Breast epithelium (tissue), 3 donors: ENCODE measurements around the gene NT5C2.

Source experiments
- CTCF ChIP-seq, 3 donors: fragments of 450-650 bp; IDR thresholded peaks; one replicate each; pipeline ENCODE4 v1.5.1; 2016 to 2017; ENCODE audit warnings: antibody characterized with exemption in 3 of 3, mild to moderate bottlenecking in 3 of 3, moderate library complexity in 3 of 3
- POLR2A ChIP-seq: fragments of 450-650 bp; IDR thresholded peaks from one replicate; pipeline ENCODE4 v1.6.1; 2016; ENCODE audit warnings: antibody characterized with exemption, mild to moderate bottlenecking, moderate library complexity
- POLR2AphosphoS5 ChIP-seq, 3 donors: sonication (generic); formaldehyde crosslinking; IDR thresholded peaks; one replicate each; pipeline ENCODE4 v1.6.1; 2017; ENCODE audit warnings: antibody characterized with exemption in 3 of 3

GRCh38 chr10:103042908-103043307 is 150.2 kb downstream of the NT5C2 start:
- TF ChIP-seq CTCF (IDR thresholded peaks at IDR 0.05) (no peak), POLR2A (no peak), POLR2AphosphoS5 (IDR thresholded peaks at IDR 0.05) (no peak)
